ENCODE measurements around the gene ITPKB.

The ITPKB gene

GRCh38 chr1:226629896-226630550 is 109.1 kb downstream of the ITPKB start:
- DNase-seq (ENCODE audit: low spot score): no peak
- in situ Hi-C loops (cut with MboI; ENCODE audit: low sequenced_read_pairs, unreplicated experiment): loop anchor here (25.0 kb wide), 1 partner anchor 807 kb away; no protein-coding TSS in a partner anchor
- TF ChIP-seq, protein P1, sequence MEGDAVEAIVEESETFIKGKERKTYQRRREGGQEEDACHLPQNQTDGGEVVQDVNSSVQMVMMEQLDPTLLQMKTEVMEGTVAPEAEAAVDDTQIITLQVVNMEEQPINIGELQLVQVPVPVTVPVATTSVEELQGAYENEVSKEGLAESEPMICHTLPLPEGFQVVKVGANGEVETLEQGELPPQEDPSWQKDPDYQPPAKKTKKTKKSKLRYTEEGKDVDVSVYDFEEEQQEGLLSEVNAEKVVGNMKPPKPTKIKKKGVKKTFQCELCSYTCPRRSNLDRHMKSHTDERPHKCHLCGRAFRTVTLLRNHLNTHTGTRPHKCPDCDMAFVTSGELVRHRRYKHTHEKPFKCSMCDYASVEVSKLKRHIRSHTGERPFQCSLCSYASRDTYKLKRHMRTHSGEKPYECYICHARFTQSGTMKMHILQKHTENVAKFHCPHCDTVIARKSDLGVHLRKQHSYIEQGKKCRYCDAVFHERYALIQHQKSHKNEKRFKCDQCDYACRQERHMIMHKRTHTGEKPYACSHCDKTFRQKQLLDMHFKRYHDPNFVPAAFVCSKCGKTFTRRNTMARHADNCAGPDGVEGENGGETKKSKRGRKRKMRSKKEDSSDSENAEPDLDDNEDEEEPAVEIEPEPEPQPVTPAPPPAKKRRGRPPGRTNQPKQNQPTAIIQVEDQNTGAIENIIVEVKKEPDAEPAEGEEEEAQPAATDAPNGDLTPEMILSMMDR (IDR thresholded peaks at IDR 0.05; ENCODE audit: borderline replicate concordance, control extremely low read depth, extremely low read depth, insufficient read depth, missing control alignments): no peak

DNA sequence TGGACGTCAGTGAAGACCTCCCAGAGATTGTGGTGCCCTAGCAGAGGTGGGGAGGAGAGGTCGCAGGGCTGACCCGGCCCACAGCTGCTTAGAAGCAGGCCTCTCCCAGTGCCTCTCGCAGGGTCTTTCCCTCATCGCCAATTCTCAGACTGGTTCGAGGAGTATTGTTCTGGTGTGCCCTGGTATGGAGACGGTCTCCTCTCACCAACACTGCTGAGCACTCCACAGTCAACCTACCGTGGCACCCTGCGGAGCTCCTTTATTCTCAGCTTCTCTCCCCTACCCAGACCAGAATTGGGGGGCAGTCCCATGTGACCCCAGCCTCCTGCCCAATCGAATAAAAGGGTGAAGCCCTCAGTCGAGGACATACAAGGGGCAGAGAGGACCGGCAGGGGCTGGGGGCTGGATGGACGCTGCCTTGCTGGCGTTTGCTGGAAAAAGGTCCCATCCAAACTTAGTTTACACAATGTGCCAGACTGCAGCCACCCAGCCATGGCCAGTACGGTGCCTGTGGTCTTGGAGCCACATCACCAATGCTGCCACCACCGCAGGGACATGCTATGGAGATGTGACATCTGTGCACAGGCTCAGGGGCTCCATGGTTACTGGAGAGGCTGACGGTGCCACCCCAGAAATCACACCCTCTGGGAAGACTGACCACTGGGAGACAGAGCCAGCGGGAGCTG is 109.7 kb downstream of the ITPKB start:
- TF ChIP-seq, protein P1 (IDR thresholded peaks at IDR 0.05; ENCODE audit: borderline replicate concordance, control extremely low read depth, extremely low read depth, insufficient read depth, missing control alignments): no peak
- in situ Hi-C loops (cut with MboI; ENCODE audit: low sequenced_read_pairs, unreplicated experiment): loop anchor here (25.0 kb wide), 1 partner anchor 808 kb away; no protein-coding TSS in a partner anchor
- no peak for DNase-seq (ENCODE audit: low spot score)

DNA sequence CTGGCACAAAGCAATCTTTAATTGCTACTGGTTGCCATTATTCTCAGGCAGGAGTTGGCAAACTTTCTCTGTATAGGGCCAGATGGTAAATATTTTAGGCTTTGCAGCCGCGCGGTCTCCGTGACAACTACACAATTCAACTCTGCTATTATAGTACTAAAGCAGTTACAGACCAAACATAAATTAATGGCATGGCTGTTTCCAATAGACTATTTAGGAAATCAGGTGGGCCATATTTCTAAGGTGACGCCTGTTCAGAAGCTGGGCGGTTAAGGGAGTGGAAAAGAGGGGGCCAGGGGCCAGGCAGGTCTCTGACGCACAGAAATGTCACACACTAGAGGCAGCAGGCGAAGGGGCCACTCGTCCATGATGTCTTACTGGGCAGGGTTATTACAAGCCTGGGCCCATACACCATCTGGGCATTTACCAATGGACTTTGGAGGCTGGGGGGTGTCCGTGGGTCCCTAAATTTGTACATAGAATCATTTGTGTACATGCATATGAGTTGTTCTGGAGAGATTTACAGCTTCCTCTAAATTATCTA is 110.4 kb downstream of the ITPKB start:
- in situ Hi-C loops (cut with MboI; ENCODE audit: low sequenced_read_pairs, unreplicated experiment): loop anchor here (25.0 kb wide), 1 partner anchor 809 kb away; no protein-coding TSS in a partner anchor
- DNase-seq (ENCODE audit: low spot score): no peak
- TF ChIP-seq, protein P1 (IDR thresholded peaks at IDR 0.05; ENCODE audit: borderline replicate concordance, control extremely low read depth, extremely low read depth, insufficient read depth, missing control alignments): no peak

DNA sequence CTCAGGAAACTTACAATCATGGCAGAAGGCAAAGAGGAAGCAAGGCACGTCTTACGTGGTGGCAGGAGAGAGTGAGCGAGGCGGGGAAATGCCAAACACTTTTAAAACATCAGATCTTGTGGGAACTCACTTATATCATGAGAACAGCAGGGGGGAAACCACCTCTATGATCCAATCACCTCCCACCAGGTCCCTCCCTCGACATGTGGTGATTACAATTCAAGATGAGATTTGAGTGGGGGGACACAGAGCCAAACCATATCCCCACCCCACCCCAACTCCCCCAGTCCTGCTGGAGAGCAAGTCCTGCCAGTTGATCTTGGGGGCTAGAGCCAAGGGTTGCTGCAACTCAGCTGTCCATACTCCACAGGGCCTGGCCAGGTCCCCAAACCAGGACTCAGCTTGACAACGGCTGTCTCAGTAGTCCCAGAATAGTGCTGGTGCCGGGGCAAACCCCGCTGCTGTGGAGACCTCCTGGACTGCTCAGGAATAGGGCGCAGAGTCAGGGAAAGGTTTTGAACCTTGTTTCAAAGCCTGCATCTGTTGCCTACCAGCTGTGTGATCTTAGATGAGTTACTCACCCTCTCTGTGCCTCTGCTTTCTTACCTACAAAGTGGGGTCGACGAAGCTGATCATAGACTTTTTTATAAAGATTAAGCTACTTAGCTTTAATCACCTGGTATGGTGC is 111.0 kb downstream of the ITPKB start:
- DNase-seq (ENCODE audit: low spot score): no peak
- TF ChIP-seq, protein P1 (IDR thresholded peaks at IDR 0.05; ENCODE audit: borderline replicate concordance, control extremely low read depth, extremely low read depth, insufficient read depth, missing control alignments): no peak
- in situ Hi-C loops (cut with MboI; ENCODE audit: low sequenced_read_pairs, unreplicated experiment): loop anchor here (25.0 kb wide), 1 partner anchor 809 kb away; no protein-coding TSS in a partner anchor

DNA sequence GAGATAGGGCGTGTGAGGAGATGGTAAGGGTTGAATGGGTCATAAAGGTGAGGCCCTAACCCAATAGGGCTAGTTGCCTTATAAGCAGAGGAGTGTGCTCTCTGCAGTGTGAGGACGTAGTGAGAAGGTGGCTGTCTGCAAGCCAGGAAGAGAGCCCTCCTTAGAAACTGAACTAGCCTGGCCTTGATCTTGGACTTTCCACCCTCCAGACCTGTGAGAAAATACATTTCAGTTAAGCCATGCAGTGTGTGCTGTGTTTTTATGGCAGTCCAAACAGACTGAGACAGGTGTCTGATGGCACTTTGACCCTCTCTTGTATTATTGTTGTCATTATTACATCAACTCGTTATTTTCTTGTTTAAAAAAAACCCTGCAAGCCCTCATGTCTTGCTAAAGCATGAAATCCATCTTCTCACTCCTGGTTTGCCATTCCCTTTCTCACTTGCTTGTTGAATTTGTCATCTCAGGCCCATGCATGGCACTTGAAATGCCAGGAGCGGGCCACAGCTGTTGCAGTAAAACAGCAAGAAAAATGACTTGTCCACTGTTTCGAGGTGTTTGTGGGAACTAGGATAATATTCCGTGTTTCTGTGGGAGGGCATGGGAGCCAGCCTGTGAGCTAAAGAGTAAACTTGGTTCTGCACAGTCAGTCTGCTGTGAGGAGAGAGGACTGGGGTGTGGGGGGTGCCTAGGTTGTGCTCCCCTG is 111.9 kb downstream of the ITPKB start:
- no peak for DNase-seq (ENCODE audit: low spot score)
- in situ Hi-C loops (cut with MboI; ENCODE audit: low sequenced_read_pairs, unreplicated experiment): loop anchor here (25.0 kb wide), 1 partner anchor 810 kb away; no protein-coding TSS in a partner anchor
- TF ChIP-seq, protein P1 (IDR thresholded peaks at IDR 0.05; ENCODE audit: borderline replicate concordance, control extremely low read depth, extremely low read depth, insufficient read depth, missing control alignments): no peak
